Stimulated activated CD4-positive, alpha-beta T cell treated with anti-CD3 and anti-CD28 coated beads, Interleukin-2, amount 100 ng/mL, for 4 hours (primary cell): ENCODE results near the gene ESRRB.

ENCODE experiments used
- DNase-seq: peaks from one replicate; pipeline ENCODE4 v3.0.0-alpha.2; 2020; ENCODE audit warnings: low read depth

The ESRRB gene

GRCh38 chr14:76541594-76542219 lies 165.8 kb downstream of the ESRRB start:
- DNase-seq: no peak

- no peak for DNase-seq
Measured at GRCh38 chr14:76546426-76547221, 170.7 kb downstream of the ESRRB start.

GRCh38 chr14:76547831-76548230 lies 171.9 kb downstream of the ESRRB start:
- no peak for DNase-seq

DNA sequence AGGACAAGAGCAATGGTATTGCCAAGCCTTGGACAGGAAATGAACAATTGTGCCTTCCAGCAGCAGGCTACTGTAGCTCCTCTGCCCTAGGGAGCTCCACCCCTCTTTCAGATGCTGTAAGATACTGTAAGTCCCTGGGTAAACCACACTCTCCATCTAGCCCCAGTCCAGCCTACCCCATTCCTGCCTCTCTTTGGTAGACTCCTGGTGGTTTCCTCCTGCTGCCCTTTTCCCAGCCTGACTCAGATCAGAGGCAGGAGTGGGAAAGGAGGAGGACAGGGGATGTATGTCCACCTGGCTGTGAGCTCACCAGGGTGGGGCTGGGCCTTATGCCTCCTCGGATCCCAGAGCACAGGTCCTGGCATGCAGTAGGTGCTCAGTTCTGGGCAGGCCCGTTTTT lies 174.6 kb downstream of the ESRRB start:
- no peak for DNase-seq

DNA sequence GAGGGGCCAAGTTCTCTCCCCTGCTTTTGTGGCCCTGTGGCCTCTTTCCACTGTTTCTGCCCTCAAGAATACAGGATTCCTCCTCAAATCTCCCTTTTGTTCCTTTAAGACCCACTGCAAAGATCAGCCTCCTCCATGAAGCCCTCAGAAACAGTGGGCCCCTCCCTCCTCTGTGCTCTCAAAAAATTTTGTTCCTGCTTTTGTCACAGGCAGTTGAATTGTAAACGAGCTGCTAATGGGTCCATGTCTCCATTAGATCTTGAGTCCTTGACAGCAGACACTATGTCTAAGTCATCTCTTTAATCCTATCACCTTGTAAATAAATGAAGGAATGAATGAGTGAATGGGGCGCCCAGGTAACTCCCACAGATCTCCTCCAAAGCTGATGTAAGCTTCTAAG lies 175.2 kb downstream of the ESRRB start:
- no peak for DNase-seq
